Measurements from ENCODE around the gene ZNF566. TPM values are rescaled to one million over a fixed set of nuclear protein-coding genes. Genes with fewer than 3 reads are reported as not detected.

The ZNF566 gene
- total and polyA plus RNA-seq, 2 donors from 2014 or later: 4.6 to 13.0 TPM

- H3K9me3 ChIP-seq (ENCODE audit: control insufficient read depth in 2 of 3, insufficient read depth in 1 of 3, low read length in 3 of 3): peaks cover 0 to 7% (median 5%) of the 10 kb centered on the region in 3 donors
- FAIRE-seq: no peak
- intact Hi-C loops (cut with DNase I): no loop called here
Measured at GRCh38 chr19:36441339-36441738, 48.0 kb downstream of the ZNF566 start.

GRCh38 chr19:36436531-36436930 is 52.8 kb downstream of the ZNF566 start:
- no peaks in the 10 kb centered on the region for H3K36me3 ChIP-seq (ENCODE audit: control insufficient read depth in 2 of 3, insufficient read depth in 3 of 3, low read length in 3 of 3)
- H3K4me3 ChIP-seq (ENCODE audit: low read length in 3 of 3): no peak overlapping the region
- intact Hi-C loops (cut with DNase I): no loop called here
- H3K27ac ChIP-seq (ENCODE audit: low read depth in 2 of 2, low read length in 2 of 2): no peak overlapping the region
- H3K4me1 ChIP-seq (ENCODE audit: control insufficient read depth in 2 of 3, insufficient read depth in 2 of 3, low read depth in 1 of 3, low read length in 3 of 3): no peaks in the 10 kb centered on the region
- H3K9me3 ChIP-seq (ENCODE audit: control insufficient read depth in 2 of 3, insufficient read depth in 1 of 3, low read length in 3 of 3): no peaks in the 10 kb centered on the region
- DNase-seq: no peak
- no peaks in the 10 kb centered on the region for H3K27me3 ChIP-seq (ENCODE audit: control insufficient read depth, insufficient read depth, low read length)
- no peak overlapping the region for H3K9ac ChIP-seq (ENCODE audit: low read length in 3 of 3)
- no peak for FAIRE-seq
- no peak for TF ChIP-seq CTCF (IDR thresholded peaks at IDR 0.05; ENCODE audit: borderline replicate concordance, extremely low read depth, insufficient read depth)

More at GRCh38 chr19:36441339-36441738, 48.0 kb downstream of the ZNF566 start:
- no peaks in the 10 kb centered on the region for H3K4me1 ChIP-seq (ENCODE audit: control insufficient read depth in 2 of 3, insufficient read depth in 2 of 3, low read depth in 1 of 3, low read length in 3 of 3)
- no peaks in the 10 kb centered on the region for H3K27me3 ChIP-seq (ENCODE audit: control insufficient read depth, insufficient read depth, low read length)
- DNase-seq: no peak
- no peak overlapping the region for H3K9ac ChIP-seq (ENCODE audit: low read length in 3 of 3)
- H3K4me3 ChIP-seq (ENCODE audit: low read length in 3 of 3): no peak overlapping the region
- no peaks in the 10 kb centered on the region for H3K36me3 ChIP-seq (ENCODE audit: control insufficient read depth in 2 of 3, insufficient read depth in 3 of 3, low read length in 3 of 3)
- no peak overlapping the region for H3K27ac ChIP-seq (ENCODE audit: low read depth in 2 of 2, low read length in 2 of 2)
- TF ChIP-seq CTCF (IDR thresholded peaks at IDR 0.05; ENCODE audit: borderline replicate concordance, extremely low read depth, insufficient read depth): no peak

GRCh38 chr19:36423925-36424324 is 65.4 kb downstream of the ZNF566 start:
- no peaks in the 10 kb centered on the region for H3K36me3 ChIP-seq (ENCODE audit: control insufficient read depth in 2 of 3, insufficient read depth in 3 of 3, low read length in 3 of 3)
- H3K4me3 ChIP-seq (ENCODE audit: low read length in 3 of 3): no peak overlapping the region
- H3K9me3 ChIP-seq (ENCODE audit: control insufficient read depth in 2 of 3, insufficient read depth in 1 of 3, low read length in 3 of 3): no peaks in the 10 kb centered on the region
- TF ChIP-seq CTCF (IDR thresholded peaks at IDR 0.05; ENCODE audit: borderline replicate concordance, extremely low read depth, insufficient read depth): no peak
- H3K9ac ChIP-seq (ENCODE audit: low read length in 3 of 3): no peak overlapping the region
- no peak overlapping the region for H3K27ac ChIP-seq (ENCODE audit: low read depth in 2 of 2, low read length in 2 of 2)
- intact Hi-C loops (cut with DNase I): no loop called here
- H3K27me3 ChIP-seq (ENCODE audit: control insufficient read depth, insufficient read depth, low read length): no peaks in the 10 kb centered on the region
- H3K4me1 ChIP-seq (ENCODE audit: control insufficient read depth in 2 of 3, insufficient read depth in 2 of 3, low read depth in 1 of 3, low read length in 3 of 3): no peaks in the 10 kb centered on the region
- DNase-seq (no peak), FAIRE-seq (no peak)
